A673 (cell line): ENCODE measurements around the gene DHRS9. TPM values are rescaled to one million over a fixed set of nuclear protein-coding genes. Genes with fewer than 3 reads are reported as not detected.

Source experiments
- BruUV-seq: library from RNA; stranded (reverse); fragments of 400-500 nt; replicated peaks from 2 replicates; lab custom pipeline; 2021; lab: Mats Ljungman, UMichigan
- CTCF ChIA-PET: fragments of 300-600 bp; sonication (Branson Sonifier 250); formaldehyde crosslinking; loops from one replicate; lab custom pipeline; 2022; ENCODE audit warnings: antibody characterized with exemption; lab: Charles Lee
- POLR2A ChIA-PET: fragments of 300-600 bp; sonication (Branson Sonifier 250); formaldehyde crosslinking; loops from one replicate; lab custom pipeline; 2022; ENCODE audit warnings: antibody characterized with exemption; ENCODE audit not compliant: low non-redundant PET; lab: Charles Lee
- DNase-seq: peaks from one replicate; pipeline ENCODE4 v3.0.0-alpha.2; 2015; ENCODE audit warnings: low spot score
- H3K27ac ChIP-seq: fragments of 200-600 bp; sonication (generic); 2 replicates; pipeline ENCODE4 v1.5.1; 2016; ENCODE audit warnings: mixed run types, low read depth, mild to moderate bottlenecking, mixed read lengths, antibody characterized with exemption, low read length; ENCODE audit not compliant: poor library complexity, severe bottlenecking
- H3K27me3 ChIP-seq: fragments of 200-600 bp; sonication (generic); replicated peaks from 2 replicates; pipeline ENCODE4 v1.6.1; 2017; ENCODE audit warnings: mixed run types, low read depth, mild to moderate bottlenecking, mixed read lengths, antibody characterized with exemption, low read length; ENCODE audit not compliant: insufficient read depth, poor library complexity
- H3K36me3 ChIP-seq: fragments of 200-600 bp; sonication (generic); 2 replicates; pipeline ENCODE4 v1.6.1; 2016; ENCODE audit warnings: mixed run types, mild to moderate bottlenecking, mixed read lengths, antibody characterized with exemption, low read length; ENCODE audit not compliant: insufficient read depth, poor library complexity, severe bottlenecking
- H3K4me1 ChIP-seq: fragments of 200-600 bp; sonication (generic); 2 replicates; pipeline ENCODE4 v1.6.1; 2017; ENCODE audit warnings: mixed run types, mild to moderate bottlenecking, mixed read lengths, antibody characterized with exemption, low read length; ENCODE audit not compliant: insufficient read depth, poor library complexity, severe bottlenecking
- H3K4me3 ChIP-seq: fragments of 200-600 bp; sonication (generic); 2 replicates; pipeline ENCODE4 v1.5.1; 2016; ENCODE audit warnings: low read depth, mixed run types, mild to moderate bottlenecking, mixed read lengths, low read length; ENCODE audit not compliant: poor library complexity, severe bottlenecking
- H3K9me3 ChIP-seq: fragments of 200-600 bp; sonication (generic); 2 replicates; pipeline ENCODE4 v1.6.1; 2016; ENCODE audit warnings: mixed run types, low read depth, mild to moderate bottlenecking, mixed read lengths, antibody characterized with exemption, low read length; ENCODE audit not compliant: poor library complexity, severe bottlenecking
- CTCF ChIP-seq: fragments of 300-800, 200-600 bp; sonication (generic); conservative IDR thresholded peaks from 2 replicates; pipeline ENCODE4 v1.5.1; 2017; ENCODE audit warnings: low read depth, mild to moderate bottlenecking, antibody characterized with exemption, low read length, moderate library complexity, mixed read lengths
- EZH2 ChIP-seq: fragments of 200-600 bp; sonication (generic); IDR thresholded peaks from 2 replicates; pipeline ENCODE4 v1.6.1; 2017; ENCODE audit warnings: borderline replicate concordance, low read depth, mild to moderate bottlenecking, mixed read lengths, antibody characterized with exemption, low read length; ENCODE audit not compliant: poor library complexity, severe bottlenecking
- intact Hi-C: fragments of 100-400 bp; cut with micrococcal nuclease; formaldehyde crosslinking; loops from one replicate; pipeline ENCODE4 v1.10.0; 2022; ENCODE audit not compliant: unreplicated experiment
- total RNA-seq: library from RNA; stranded (reverse); gene quantifications from 2 replicates; pipeline ENCODE4 v1.2.3, GENCODE V29; 2021

DHRS9 gene
- total RNA-seq, 1 experiment from 2014 or later: not detected

GRCh38 chr2:169139993-169140767 is 70.8 kb downstream of the DHRS9 start:
- no peak overlapping the region for H3K4me3 ChIP-seq
- DNase-seq: no peak
- no peaks in the 10 kb centered on the region for H3K27me3 ChIP-seq
- ChIA-PET CTCF (interaction anchor here (0.6 to 1.0 kb wide), 4 partner anchors 8 to 30 kb away, joined by 3 to 5 read pairs (median 4); no protein-coding TSS in a partner anchor), POLR2A (no interaction called here)
- H3K9me3 ChIP-seq: no peaks in the 10 kb centered on the region
- H3K4me1 ChIP-seq: no peaks in the 10 kb centered on the region
- H3K36me3 ChIP-seq: no peaks in the 10 kb centered on the region
- no TSS peak for BruUV-seq
- intact Hi-C loops: loop anchor here (2.0 to 5.0 kb wide), 2 partner anchors 33 to 179 kb away; no protein-coding TSS in a partner anchor
- no peak for TF ChIP-seq CTCF
- TF ChIP-seq EZH2: no peak
- H3K27ac ChIP-seq: no peak overlapping the region

GRCh38 chr2:169141713-169142352 is 72.5 kb downstream of the DHRS9 start:
- Histone ChIP-seq H3K27me3 (no peaks in the 10 kb centered on the region), H3K27ac (no peak overlapping the region), H3K4me1 (no peaks in the 10 kb centered on the region), H3K4me3 (no peak overlapping the region), H3K9me3 (no peaks in the 10 kb centered on the region), H3K36me3 (no peaks in the 10 kb centered on the region)
- no TSS peak for BruUV-seq
- TF ChIP-seq EZH2 (no peak), CTCF (peak; percentile 83)
- CTCF ChIA-PET: interaction anchor here (0.8 to 1.0 kb wide), 4 partner anchors 8 to 32 kb away, joined by 3 to 7 read pairs (median 5); no protein-coding TSS in a partner anchor
- DNase-seq: peak; percentile 72
- POLR2A ChIA-PET: no interaction called here
- intact Hi-C loops: loop anchor here (2.0 to 5.0 kb wide), 2 partner anchors 35 to 181 kb away; no protein-coding TSS in a partner anchor

- H3K27me3 ChIP-seq: no peaks in the 10 kb centered on the region
- POLR2A ChIA-PET: no interaction called here
- no peak for DNase-seq
- TF ChIP-seq EZH2 (no peak), CTCF (no peak)
- H3K9me3 ChIP-seq: no peaks in the 10 kb centered on the region
- CTCF ChIA-PET: interaction anchor here (1.2 kb wide), 1 partner anchor 34 kb away, joined by 3 read pairs; no protein-coding TSS in a partner anchor
- BruUV-seq: no TSS peak
- intact Hi-C loops: loop anchor here (5.0 kb wide), 1 partner anchor 37 kb away; no protein-coding TSS in a partner anchor
- no peak overlapping the region for H3K4me3 ChIP-seq
- no peaks in the 10 kb centered on the region for H3K36me3 ChIP-seq
- H3K27ac ChIP-seq: no peak overlapping the region
- no peaks in the 10 kb centered on the region for H3K4me1 ChIP-seq
These were observed 74.6 kb downstream of the DHRS9 start for GRCh38 chr2:169143998-169144397.

Other genes with a start within 250 kb of the DHRS9 start
- 56.3 and 64.3 TPM in 2 replicates for gene SPC25, start 179.1 kb upstream of the DHRS9 start, total RNA-seq
- not detected in 2 replicates for gene G6PC2, start 168.3 kb upstream of the DHRS9 start, total RNA-seq
- gene ABCB11, start 38.2 kb upstream of the DHRS9 start, total RNA-seq: 0.07 TPM in 1 of 2 replicates, not detected in the other